MM.1S (cell line): ENCODE results near the gene SDK1.

Experiments used
- DNase-seq: peaks from one replicate; pipeline ENCODE4 v3.0.0-alpha.2; 2015
- H2AFZ ChIP-seq: fragments of 300-600 bp; sonication (generic); 2 replicates; pipeline ENCODE4 v1.6.0; 2016; ENCODE audit warnings: antibody characterized with exemption, low read length
- H3F3A ChIP-seq: fragments of 300-600 bp; sonication (generic); 2 replicates; pipeline ENCODE4 v1.6.1; 2016; ENCODE audit warnings: mild to moderate bottlenecking, antibody characterized with exemption, low read length, moderate library complexity, mixed read lengths; ENCODE audit not compliant: insufficient read depth
- H3K27ac ChIP-seq: fragments of 300-600 bp; sonication (generic); 2 replicates; pipeline ENCODE4 v1.5.1; 2016; ENCODE audit warnings: mild to moderate bottlenecking, low read length
- H3K27me3 ChIP-seq: fragments of 300-600 bp; sonication (generic); replicated peaks from 2 replicates; pipeline ENCODE4 v1.6.0; 2016; ENCODE audit warnings: low read length; ENCODE audit not compliant: insufficient read depth
- H3K36me3 ChIP-seq: fragments of 300-600 bp; sonication (generic); replicated peaks from 2 replicates; pipeline ENCODE4 v1.6.1; 2016; ENCODE audit warnings: mild to moderate bottlenecking, low read length, mixed read lengths; ENCODE audit not compliant: insufficient read depth
- H3K4me1 ChIP-seq: fragments of 300-600 bp; sonication (generic); 2 replicates; pipeline ENCODE4 v1.6.1; 2016; ENCODE audit warnings: low read length, mixed read lengths
- H3K4me2 ChIP-seq: fragments of 300-600 bp; sonication (generic); 2 replicates; pipeline ENCODE4 v1.6.0; 2016; ENCODE audit warnings: low read depth, low read length
- H3K4me3 ChIP-seq: fragments of 300-600 bp; sonication (generic); 2 replicates; pipeline ENCODE4 v1.5.1; 2016; ENCODE audit warnings: low read length, mixed read lengths
- H3K79me2 ChIP-seq: fragments of 300-600 bp; sonication (generic); 2 replicates; pipeline ENCODE4 v1.6.1; 2016; ENCODE audit warnings: mixed run types, low read length, mixed read lengths
- H3K9ac ChIP-seq: fragments of 300-600 bp; sonication (generic); 2 replicates; pipeline ENCODE4 v1.6.1; 2016; ENCODE audit warnings: low read length, mixed read lengths
- H3K9me2 ChIP-seq: fragments of 300-600 bp; sonication (generic); replicated peaks from 2 replicates; pipeline ENCODE4 v1.6.1; 2016; ENCODE audit warnings: mild to moderate bottlenecking, low read length, mixed read lengths; ENCODE audit not compliant: insufficient read depth
- H3K9me3 ChIP-seq: fragments of 300-600 bp; sonication (generic); replicated peaks from 2 replicates; pipeline ENCODE4 v1.6.1; 2016; ENCODE audit warnings: mild to moderate bottlenecking, low read length, mixed read lengths; ENCODE audit not compliant: insufficient read depth
- H4K20me1 ChIP-seq: fragments of 300-600 bp; sonication (generic); 2 replicates; pipeline ENCODE4 v1.6.1; 2016; ENCODE audit warnings: mild to moderate bottlenecking, low read length, moderate library complexity, mixed read lengths; ENCODE audit not compliant: insufficient read depth
- CTCF ChIP-seq: fragments of 300-600 bp; sonication (generic); IDR thresholded peaks from 2 replicates; pipeline ENCODE4 v1.5.1; 2016; ENCODE audit warnings: antibody characterized with exemption, low read length, mixed read lengths
- EZH2 ChIP-seq: fragments of 300-600 bp; sonication (generic); optimal IDR thresholded peaks from 2 replicates; pipeline ENCODE3; 2017; ENCODE audit warnings: low read depth, mild to moderate bottlenecking, antibody characterized with exemption, low read length, mixed read lengths
- EZH2phosphoT487 ChIP-seq: fragments of 300-600 bp; sonication (generic); IDR thresholded peaks from 2 replicates; pipeline ENCODE4 v1.6.1; 2018; ENCODE audit warnings: antibody characterized with exemption, low read length

SDK1 gene

DNA sequence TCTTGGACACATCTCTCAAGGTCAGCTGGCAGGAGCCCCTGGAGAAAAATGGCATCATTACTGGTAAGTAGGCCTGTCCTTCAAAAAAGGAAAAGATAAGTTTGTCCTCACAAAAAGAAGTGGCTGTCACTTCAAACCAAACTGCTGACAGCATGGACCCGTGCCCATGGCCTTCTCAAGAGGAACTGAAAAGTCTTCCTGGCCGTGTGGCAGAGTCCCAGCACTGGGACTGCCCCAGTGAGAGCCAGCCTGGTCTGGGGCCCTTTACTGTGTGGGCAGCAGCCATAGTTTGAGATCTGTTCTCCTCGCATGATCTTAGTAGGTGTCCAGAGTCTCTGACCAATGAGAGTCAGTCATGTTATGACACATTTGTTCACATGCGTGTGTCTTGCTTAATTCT, 766.8 kb downstream of the SDK1 start:
- no peak overlapping the region for H3K27ac ChIP-seq
- H3K4me1 ChIP-seq: no peaks in the 10 kb centered on the region
- H3K27me3 ChIP-seq: no peaks in the 10 kb centered on the region
- DNase-seq: no peak
- H3K4me2 ChIP-seq: no peak overlapping the region
- no peaks in the 10 kb centered on the region for H3K9me2 ChIP-seq
- H2AFZ ChIP-seq: no peak overlapping the region
- H3F3A ChIP-seq: no peaks in the 10 kb centered on the region
- H3K9ac ChIP-seq: no peak overlapping the region
- TF ChIP-seq CTCF (no peak), EZH2 (no peak), EZH2phosphoT487 (no peak)
- no peaks in the 10 kb centered on the region for H3K9me3 ChIP-seq
- H3K36me3 ChIP-seq: no peaks in the 10 kb centered on the region
- no peaks in the 10 kb centered on the region for H3K79me2 ChIP-seq
- H4K20me1 ChIP-seq: no peaks in the 10 kb centered on the region
- H3K4me3 ChIP-seq: no peak overlapping the region

GRCh38 chr7:4068286-4068685, 767.2 kb downstream of the SDK1 start:
- H2AFZ ChIP-seq: no peak overlapping the region
- H3K9me3 ChIP-seq: no peaks in the 10 kb centered on the region
- no peak overlapping the region for H3K9ac ChIP-seq
- no peak for DNase-seq
- no peaks in the 10 kb centered on the region for H3K9me2 ChIP-seq
- no peak overlapping the region for H3K4me3 ChIP-seq
- H3K36me3 ChIP-seq: no peaks in the 10 kb centered on the region
- no peaks in the 10 kb centered on the region for H3K27me3 ChIP-seq
- H3K4me1 ChIP-seq: no peaks in the 10 kb centered on the region
- TF ChIP-seq CTCF (no peak), EZH2 (no peak), EZH2phosphoT487 (no peak)
- no peaks in the 10 kb centered on the region for H3K79me2 ChIP-seq
- H4K20me1 ChIP-seq: no peaks in the 10 kb centered on the region
- no peaks in the 10 kb centered on the region for H3F3A ChIP-seq
- H3K4me2 ChIP-seq: no peak overlapping the region
- H3K27ac ChIP-seq: no peak overlapping the region

- Histone ChIP-seq H3K27ac (no peak overlapping the region), H3K4me3 (no peak overlapping the region), H3K36me3 (no peaks in the 10 kb centered on the region), H3F3A (no peaks in the 10 kb centered on the region), H3K9me3 (no peaks in the 10 kb centered on the region), H3K9ac (no peak overlapping the region), H3K9me2 (no peaks in the 10 kb centered on the region), H3K27me3 (no peaks in the 10 kb centered on the region), H3K79me2 (no peaks in the 10 kb centered on the region), H3K4me2 (no peak overlapping the region), H2AFZ (no peak overlapping the region), H3K4me1 (no peaks in the 10 kb centered on the region), H4K20me1 (no peaks in the 10 kb centered on the region)
- TF ChIP-seq EZH2 (no peak), CTCF (no peak), EZH2phosphoT487 (no peak)
- no peak for DNase-seq
Measured at GRCh38 chr7:4069268-4070095, 768.4 kb downstream of the SDK1 start.
